Measurements from ENCODE around the gene LRP5.
"Not testable (repeated sequence)": the region's sequence is repeated elsewhere in the genome, so short reads cannot be mapped to it uniquely, and the experiment has no call there.

The LRP5 gene

GRCh38 chr11:68396516-68396915 is 84.1 kb downstream of the LRP5 start:
- no peak for DNase-seq

- no peak for DNase-seq
Measured at GRCh38 chr11:68397256-68397655, 84.9 kb downstream of the LRP5 start.

GRCh38 chr11:68398995-68399851 is 86.8 kb downstream of the LRP5 start:
- no peak for DNase-seq

- DNase-seq, result no peak
Measured at GRCh38 chr11:68399916-68400315, 87.5 kb downstream of the LRP5 start.

GRCh38 chr11:68400584-68400983 is 88.2 kb downstream of the LRP5 start:
- DNase-seq, result not testable (repeated sequence)

- DNase-seq, result no peak
Measured at GRCh38 chr11:68401856-68402255, 89.5 kb downstream of the LRP5 start.

- no peak for DNase-seq
Measured at GRCh38 chr11:68402355-68403031, 90.1 kb downstream of the LRP5 start.

GRCh38 chr11:68403424-68403823 is 91.0 kb downstream of the LRP5 start:
- no peak for DNase-seq

- no peak for DNase-seq
Measured at GRCh38 chr11:68403831-68404230, 91.4 kb downstream of the LRP5 start.

- no peak for DNase-seq
Measured at GRCh38 chr11:68406324-68407313, 94.2 kb downstream of the LRP5 start.

- no peak for DNase-seq
Measured at GRCh38 chr11:68408512-68408911, 96.1 kb downstream of the LRP5 start.

- no peak for DNase-seq
Measured at GRCh38 chr11:68409748-68410344, 97.5 kb downstream of the LRP5 start.

GRCh38 chr11:68411501-68411991 is 99.2 kb downstream of the LRP5 start:
- DNase-seq, result no peak

- peak; percentile 89 for DNase-seq
Measured at GRCh38 chr11:68412593-68413475, 100.4 kb downstream of the LRP5 start.

- no peak for DNase-seq
Measured at GRCh38 chr11:68413591-68413999, 101.2 kb downstream of the LRP5 start.

- no peak for DNase-seq
Measured at GRCh38 chr11:68414496-68415221, 102.3 kb downstream of the LRP5 start.

- DNase-seq, result no peak
Measured at GRCh38 chr11:68416070-68416578, 103.7 kb downstream of the LRP5 start.

- DNase-seq, result no peak
Measured at GRCh38 chr11:68418648-68419047, 106.3 kb downstream of the LRP5 start.

- DNase-seq, result no peak
Measured at GRCh38 chr11:68420171-68420570, 107.8 kb downstream of the LRP5 start.

GRCh38 chr11:68423481-68423880 is 111.1 kb downstream of the LRP5 start:
- DNase-seq, result no peak
